K562 (cell line): ENCODE results near the gene GIPR. TPM values are rescaled to one million over a fixed set of nuclear protein-coding genes. Genes with fewer than 3 reads are reported as not detected.

Experiments
- ATAC-seq: fragments of 200-7000 bp; cut with Tn5 transposase; 3 replicates; pipeline ENCODE4 v1.9.1; 2020; ENCODE audit warnings: moderate library complexity
- BruUV-seq: library from RNA; stranded (reverse); fragments of 400-500 nt; replicated peaks from 2 replicates; lab custom pipeline; 2021; lab: Mats Ljungman, UMichigan
- CTCF ChIA-PET: fragments of 300-600 bp; formaldehyde crosslinking; extraction: SDS; loops from one replicate; lab custom pipeline; 2021; ENCODE audit warnings: low intra/inter-chr PET ratio; lab: Yijun Ruan, JAX
- POLR2A ChIA-PET: fragments of 300-600, 350-650 bp; sonication (Branson Sonifier 250); formaldehyde crosslinking; extraction: SDS; loops from one replicate; lab custom pipeline; 2021; ENCODE audit warnings: antibody characterized with exemption, inconsistent platforms; lab: Yijun Ruan, JAX
- DNase-seq, 4 experiments: peaks; one replicate each; pipeline versions ENCODE4 v3.0.0 to v3.0.0-alpha.2; 2011 to 2018; ENCODE audit warnings: low spot score in 3 of 4, mixed read lengths in 3 of 4; ENCODE audit errors: extremely low read depth in 1 of 4
- FAIRE-seq: peaks from 2 replicates; lab custom pipeline; 2011; peaks lifted over from hg19 to GRCh38; lab: Jason Lieb, UNC
- H2AFZ ChIP-seq: 2 replicates; pipeline ENCODE4 v1.6.0; 2011; ENCODE audit warnings: low read depth, low read length, control low read depth, inconsistent platforms
- H3K27ac ChIP-seq: fragments of 200-600 bp; 3 replicates; pipeline ENCODE4 v1.8.0; 2011; ENCODE audit warnings: low read depth, mild to moderate bottlenecking, control low read depth, inconsistent platforms, low read length, moderate library complexity, mixed read lengths; ENCODE audit errors: extremely low read depth
- H3K27me3 ChIP-seq, 2 experiments: fragments of 300-600 bp in 1 of 2; 2 replicates in 1 of 2; 3 replicates in 1 of 2; pipeline versions ENCODE4 v1.6.0 to v1.8.0; 2011; ENCODE audit warnings: inconsistent platforms in 2 of 2, low read length in 2 of 2, mild to moderate bottlenecking in 1 of 2, mixed read lengths in 1 of 2, moderate library complexity in 1 of 2; ENCODE audit not compliant: control insufficient read depth in 2 of 2, insufficient read depth in 2 of 2
- H3K36me3 ChIP-seq: fragments of 300-600 bp; 3 replicates; pipeline ENCODE4 v1.8.0; 2011; ENCODE audit warnings: mild to moderate bottlenecking, low read length, inconsistent platforms; ENCODE audit not compliant: control insufficient read depth, insufficient read depth
- H3K4me1 ChIP-seq, 2 experiments: fragments of 200-600 bp in 1 of 2; replicated peaks in 1 of 2; 2 replicates in 1 of 2; 3 replicates in 1 of 2; pipeline versions ENCODE4 v1.5.1 to v1.8.0; 2011; ENCODE audit warnings: inconsistent platforms in 2 of 2, low read length in 2 of 2, mild to moderate bottlenecking in 1 of 2, mixed read lengths in 1 of 2, moderate library complexity in 1 of 2; ENCODE audit not compliant: control insufficient read depth in 2 of 2, insufficient read depth in 2 of 2
- H3K4me2 ChIP-seq: 2 replicates; pipeline ENCODE4 v1.6.1; 2011; ENCODE audit warnings: low read length, control low read depth, inconsistent platforms, mixed read lengths; ENCODE audit not compliant: insufficient read depth
- H3K4me3 ChIP-seq: fragments of 200-600 bp; sonication (generic), shearing (Covaris generic); 2 replicates; pipeline ENCODE4 v1.5.1; 2016; ENCODE audit warnings: control low read depth, inconsistent platforms
- H3K79me2 ChIP-seq: fragments of 200-600 bp; 3 replicates; pipeline ENCODE4 v1.8.0; 2011; ENCODE audit warnings: low read length, inconsistent platforms; ENCODE audit not compliant: control insufficient read depth, insufficient read depth
- H3K9ac ChIP-seq, 2 experiments: 2 replicates each; pipeline versions ENCODE4 v1.6.0 to v1.6.1; 2011; ENCODE audit warnings: low read depth in 2 of 2, low read length in 2 of 2, control low read depth in 1 of 2, inconsistent platforms in 1 of 2, mild to moderate bottlenecking in 1 of 2, mixed read lengths in 1 of 2; ENCODE audit not compliant: insufficient read depth in 1 of 2
- H3K9me1 ChIP-seq: one replicate; pipeline ENCODE4 v1.6.0; 2011; ENCODE audit warnings: inconsistent platforms, mild to moderate bottlenecking, low read length, moderate library complexity; ENCODE audit not compliant: control insufficient read depth, insufficient read depth
- H3K9me3 ChIP-seq: replicated peaks from 2 replicates; pipeline ENCODE4 v1.5.1; 2011; ENCODE audit warnings: low read depth, low read length, inconsistent platforms; ENCODE audit not compliant: control insufficient read depth, insufficient read depth
- H4K20me1 ChIP-seq: replicated peaks from 2 replicates; pipeline ENCODE4 v1.6.1; 2011; ENCODE audit warnings: low read length, inconsistent platforms, mixed read lengths; ENCODE audit not compliant: control insufficient read depth, insufficient read depth
- ARID2 ChIP-seq: fragments of 450-650 bp; IDR thresholded peaks from 2 replicates; pipeline ENCODE4 v1.6.1; 2017; ENCODE audit warnings: antibody characterized with exemption, mild to moderate bottlenecking
- CHD2 ChIP-seq: IDR thresholded peaks from 2 replicates; pipeline ENCODE4 v1.6.1; 2011; ENCODE audit warnings: low read depth, low read length
- CREB1 ChIP-seq, 2 experiments: sonication (generic) in 1 of 2; formaldehyde crosslinking in 1 of 2; IDR thresholded peaks; 2 replicates each; pipeline versions ENCODE4 v1.6.1 to v1.8.0; 2012 to 2022; ENCODE audit warnings: inconsistent platforms in 1 of 2, mild to moderate bottlenecking in 1 of 2, missing genetic modification reagents in 1 of 2, moderate library complexity in 1 of 2
- DIDO1 ChIP-seq: fragments of 450-650 bp; IDR thresholded peaks from 2 replicates; pipeline ENCODE4 v1.6.1; 2016; ENCODE audit warnings: low read depth, missing biosample characterization, missing genetic modification characterization
- HDAC6 ChIP-seq: IDR thresholded peaks from 2 replicates; pipeline ENCODE4 v1.6.1; 2012; ENCODE audit warnings: low read depth, mild to moderate bottlenecking, control low read depth, inconsistent platforms, low read length, moderate library complexity
- JUNB ChIP-seq: fragments of 450-650 bp; formaldehyde crosslinking; conservative IDR thresholded peaks from 2 replicates; pipeline ENCODE4 v1.4.0; 2020; ENCODE audit warnings: mild to moderate bottlenecking
- NFYB ChIP-seq: IDR thresholded peaks from 2 replicates; pipeline ENCODE4 v1.6.1; 2011; ENCODE audit warnings: mild to moderate bottlenecking, moderate library complexity; ENCODE audit not compliant: insufficient read length; ENCODE audit errors: extremely low read depth
- NR0B1 ChIP-seq: fragments of 450-650 bp; IDR thresholded peaks from one replicate; pipeline ENCODE4 v1.6.1; 2018; ENCODE audit warnings: mild to moderate bottlenecking, moderate library complexity; ENCODE audit not compliant: partially characterized antibody
- STAT5A ChIP-seq: IDR thresholded peaks from 2 replicates; pipeline ENCODE4 v1.6.1; 2012; ENCODE audit warnings: low read length, inconsistent platforms, borderline replicate concordance
- TRIM28 ChIP-seq: fragments of 450-650 bp; IDR thresholded peaks from 2 replicates; pipeline ENCODE4 v1.6.1; 2017
- WHSC1 ChIP-seq: IDR thresholded peaks from one replicate; pipeline ENCODE4 v1.6.1; 2012; ENCODE audit warnings: low read length, control low read depth, inconsistent platforms
- ZBED1 ChIP-seq: IDR thresholded peaks from 2 replicates; pipeline ENCODE4 v1.6.1; 2014
- ZFP1 ChIP-seq: fragments of 450-650 bp; formaldehyde crosslinking; IDR thresholded peaks from 2 replicates; pipeline ENCODE4 v1.4.0; 2020; ENCODE audit warnings: mild to moderate bottlenecking, mixed read lengths
- ZNF23 ChIP-seq: fragments of 250-450 bp; sonication (Bioruptor Pico); IDR thresholded peaks from 2 replicates; pipeline ENCODE4 v1.4.0; 2020; ENCODE audit warnings: mild to moderate bottlenecking
- WGBS: fragments of 100-300 bp; shearing (Covaris generic); methylation state at CpG from one replicate; pipeline ENCODE4 v1.1.6; 2016; ENCODE audit warnings: low coverage, mixed read lengths; ENCODE audit not compliant: insufficient coverage; ENCODE audit errors: missing lambda C conversion rate; 5-methylcytosine and 5-hydroxymethylcytosine counted together
- in situ Hi-C: fragments of 300-500 bp; cut with MboI; formaldehyde crosslinking; loops from 4 replicates; pipeline ENCODE4 v1.15.0; 2018; ENCODE audit warnings: inconsistent platforms, mixed read lengths
- intact Hi-C: fragments of 100-400 bp; cut with micrococcal nuclease; formaldehyde crosslinking; loops from 2 replicates; pipeline ENCODE4 v1.14.2; 2022
- polyA plus RNA-seq, 8 experiments: library from polyadenylated mRNA; depleted of rRNA in 4 of 8; stranded (reverse) in 5 of 8; unstranded in 3 of 8; fragments of >200 nt; fragmentation: Nextera tagmentation in 2 of 8; fragmentation: Illumina TruSeq in 1 of 8; extraction: Ambion mirVana in 2 of 8; extraction: Trizol in 1 of 8; gene quantifications; 2 replicates each; pipeline versions ENCODE4 v1.2.1 to v1.2.3, GENCODE V29; 2011 to 2014; ENCODE audit warnings: inconsistent platforms in 1 of 8, missing spikeins in 1 of 8
- total RNA-seq, 7 experiments: library from RNA; depleted of rRNA in 6 of 7; stranded (reverse); fragments of >200 nt in 6 of 7; fragmentation: Illumina TruSeq in 2 of 7; extraction: Trizol in 2 of 7; gene quantifications; 2 replicates each; pipeline versions ENCODE4 v1.2.1 to v1.2.3, GENCODE V29; 2011 to 2021; ENCODE audit warnings: low replicate concordance in 1 of 7
- TF ChIP-seq, protein P1 (sequence below): sonication (generic); formaldehyde crosslinking; IDR thresholded peaks from 2 replicates; pipeline ENCODE4 v1.8.0; 2022; ENCODE audit warnings: mild to moderate bottlenecking, missing genetic modification reagents, borderline replicate concordance

GIPR gene
- total and polyA plus RNA-seq, 9 of the 15 experiments (the other 6 are each of a cell fraction or from before 2014, with no cell fraction given): 2.2 to 26.8 (median 12.7) TPM

DNA sequence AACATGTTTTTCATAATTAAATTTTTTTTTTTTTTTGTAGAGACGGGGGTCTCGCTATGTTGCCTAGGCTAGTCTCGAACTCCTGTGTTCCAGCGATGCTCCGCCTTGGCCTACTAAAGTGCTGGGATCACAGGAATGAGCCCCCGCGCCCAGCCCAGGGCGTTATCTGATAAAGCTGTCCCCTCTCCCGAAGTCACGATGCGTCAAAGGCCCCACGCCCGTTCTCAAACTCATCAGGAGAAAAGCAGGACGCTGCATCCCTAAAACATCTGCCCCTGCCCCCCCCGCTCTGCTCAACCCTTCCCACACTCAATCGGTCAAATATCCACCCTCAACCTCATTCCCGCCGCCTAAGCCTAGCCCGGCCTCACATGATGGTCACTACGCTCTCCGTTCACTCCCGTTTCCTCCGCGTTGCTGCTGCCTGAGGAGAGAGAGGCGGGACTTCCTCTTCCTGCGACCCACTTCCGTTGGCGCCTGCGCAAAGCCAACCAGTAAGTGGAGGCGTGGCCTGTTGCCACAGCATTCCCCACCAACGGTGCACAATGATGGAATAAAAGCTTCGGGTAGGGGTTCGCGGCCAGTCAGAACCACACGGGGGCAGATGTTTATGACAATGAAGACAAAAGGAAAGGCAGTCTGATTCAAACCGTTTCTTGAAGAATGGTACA lies 23.6 kb downstream of the GIPR start, which contains the start of gene SNRPD2:
Gene SNRPD2 (minus strand): TSS at position 438 of the 671 bp plus-strand sequence. CDS start 65 bp downstream, at position 373.
- FAIRE-seq (no peak), DNase-seq (peak; percentile 89 to 96 (median 94)), ATAC-seq (peak; percentile 83)
- peak within 1 kb of the TSS; percentile 91 for H3K27ac ChIP-seq
- peak within 1 kb of the TSS; percentile 95 for H2AFZ ChIP-seq
- intact Hi-C loops: no loop called here
- H3K4me3 ChIP-seq: peak within 1 kb of the TSS; percentile 78
- BruUV-seq: TSS peak; percentile 88
- ChIA-PET POLR2A (interaction anchor here (0.7 to 3.2 kb wide), 19 partner anchors 8 to 81 kb away, joined by 3 to 30 read pairs (median 6); partner anchors contain the start of genes FBXO46 and SIX5), CTCF (no interaction called here)
- no peaks in the 10 kb centered on the region for H3K9me3 ChIP-seq
- H3K4me1 ChIP-seq: peaks cover 9 to 20% of the 10 kb centered on the region in 2 experiments; a peak in 4 of 5 replicates
- H3K36me3 ChIP-seq: peaks cover 61% of the 10 kb centered on the region
- peaks cover 45% of the 10 kb centered on the region for H3K79me2 ChIP-seq
- H4K20me1 ChIP-seq: 0 out of 2 replicates have a peak, but pooled peaks cover 4% of the 10 kb centered on the region
- 2% methylated on average over 18 of the region's 36 CpGs for WGBS
- H3K9ac ChIP-seq: peak within 1 kb of the TSS; percentile 84 to 94
- H3K27me3 ChIP-seq: no peaks in the 10 kb centered on the region
- in situ Hi-C loops: no loop called here
- H3K9me1 ChIP-seq: no peaks in the 10 kb centered on the region
- peak within 1 kb of the TSS; percentile 97 for H3K4me2 ChIP-seq
- TF ChIP-seq CREB1 (IDR thresholded peaks at IDR 0.05) (no peak), CREB1 (CRISPR knock-in tag; IDR thresholded peaks at IDR 0.05) (no peak), TRIM28 (no peak), STAT5A (no peak), JUNB (no peak), HDAC6 (no peak), ZNF23 (CRISPR knock-in tag) (no peak), DIDO1 (tag) (no peak; the same call in 1 of the 2 replicates), ZBED1 (peak; percentile 29; the same call in 1 of the 2 replicates), ZFP1 (CRISPR knock-in tag) (no peak), NR0B1 (no peak), NFYB (no peak), ARID2 (no peak), CHD2 (no peak), WHSC1 (no peak)
- TF ChIP-seq, protein P1, sequence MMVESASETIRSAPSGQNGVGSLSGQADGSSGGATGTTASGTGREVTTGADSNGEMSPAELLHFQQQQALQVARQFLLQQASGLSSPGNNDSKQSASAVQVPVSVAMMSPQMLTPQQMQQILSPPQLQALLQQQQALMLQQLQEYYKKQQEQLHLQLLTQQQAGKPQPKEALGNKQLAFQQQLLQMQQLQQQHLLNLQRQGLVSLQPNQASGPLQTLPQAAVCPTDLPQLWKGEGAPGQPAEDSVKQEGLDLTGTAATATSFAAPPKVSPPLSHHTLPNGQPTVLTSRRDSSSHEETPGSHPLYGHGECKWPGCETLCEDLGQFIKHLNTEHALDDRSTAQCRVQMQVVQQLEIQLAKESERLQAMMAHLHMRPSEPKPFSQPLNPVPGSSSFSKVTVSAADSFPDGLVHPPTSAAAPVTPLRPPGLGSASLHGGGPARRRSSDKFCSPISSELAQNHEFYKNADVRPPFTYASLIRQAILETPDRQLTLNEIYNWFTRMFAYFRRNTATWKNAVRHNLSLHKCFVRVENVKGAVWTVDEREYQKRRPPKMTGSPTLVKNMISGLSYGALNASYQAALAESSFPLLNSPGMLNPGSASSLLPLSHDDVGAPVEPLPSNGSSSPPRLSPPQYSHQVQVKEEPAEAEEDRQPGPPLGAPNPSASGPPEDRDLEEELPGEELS (CRISPR knock-in tag): 0 out of 2 replicates have a peak, but pooled peaks have one; percentile 78
